Mesothelial cell of epicardium (in vitro differentiated cells): Measurements from ENCODE around the gene PIGW. TPM values are rescaled to one million over a fixed set of nuclear protein-coding genes. Genes with fewer than 3 reads are reported as not detected.
A peak's percentile ranks its signal among the peaks of the same experiment; 100 is the strongest.

ENCODE experiments used
- DNase-seq, 2 experiments: peaks; one replicate each; pipeline ENCODE4 v3.0.0; 2021; ENCODE audit warnings: low spot score in 2 of 2; ENCODE audit not compliant: unreplicated experiment in 2 of 2
- H3K27ac Mint-ChIP-seq: 2 replicates; pipeline ENCODE4 v1.8.0; 2021; ENCODE audit warnings: mixed read lengths
- H3K27me3 Mint-ChIP-seq: 2 replicates; pipeline ENCODE4 v1.8.0; 2021; ENCODE audit warnings: low read depth, mixed read lengths
- H3K36me3 Mint-ChIP-seq: 2 replicates; pipeline ENCODE4 v1.8.0; 2021; ENCODE audit warnings: mixed read lengths
- H3K4me1 Mint-ChIP-seq: 2 replicates; pipeline ENCODE4 v1.8.0; 2021; ENCODE audit warnings: mixed read lengths
- H3K4me3 Mint-ChIP-seq: 2 replicates; pipeline ENCODE4 v1.8.0; 2021; ENCODE audit warnings: mild to moderate bottlenecking, moderate library complexity, mixed read lengths
- H3K9me3 Mint-ChIP-seq: 2 replicates; pipeline ENCODE4 v1.8.0; 2021; ENCODE audit warnings: mixed read lengths
- total RNA-seq: library from RNA; stranded (reverse); gene quantifications from 3 replicates; pipeline ENCODE4 v1.2.1, GENCODE V29; 2021
- TF ChIP-seq, protein P1 (sequence below): fragments of 200-600 bp; sonication (generic); IDR thresholded peaks from one replicate; pipeline ENCODE4 v1.5.0; 2021; ENCODE audit warnings: antibody characterized with exemption; ENCODE audit not compliant: unreplicated experiment

Gene PIGW, protein sequence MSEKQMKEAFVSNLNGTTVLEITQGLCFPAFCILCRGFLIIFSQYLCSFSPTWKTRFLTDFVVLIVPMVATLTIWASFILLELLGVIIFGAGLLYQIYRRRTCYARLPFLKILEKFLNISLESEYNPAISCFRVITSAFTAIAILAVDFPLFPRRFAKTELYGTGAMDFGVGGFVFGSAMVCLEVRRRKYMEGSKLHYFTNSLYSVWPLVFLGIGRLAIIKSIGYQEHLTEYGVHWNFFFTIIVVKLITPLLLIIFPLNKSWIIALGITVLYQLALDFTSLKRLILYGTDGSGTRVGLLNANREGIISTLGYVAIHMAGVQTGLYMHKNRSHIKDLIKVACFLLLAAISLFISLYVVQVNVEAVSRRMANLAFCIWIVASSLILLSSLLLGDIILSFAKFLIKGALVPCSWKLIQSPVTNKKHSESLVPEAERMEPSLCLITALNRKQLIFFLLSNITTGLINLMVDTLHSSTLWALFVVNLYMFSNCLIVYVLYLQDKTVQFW
- total RNA-seq = 8.8 to 10.0 TPM (median 9.3 TPM) in 3 replicates

DNA sequence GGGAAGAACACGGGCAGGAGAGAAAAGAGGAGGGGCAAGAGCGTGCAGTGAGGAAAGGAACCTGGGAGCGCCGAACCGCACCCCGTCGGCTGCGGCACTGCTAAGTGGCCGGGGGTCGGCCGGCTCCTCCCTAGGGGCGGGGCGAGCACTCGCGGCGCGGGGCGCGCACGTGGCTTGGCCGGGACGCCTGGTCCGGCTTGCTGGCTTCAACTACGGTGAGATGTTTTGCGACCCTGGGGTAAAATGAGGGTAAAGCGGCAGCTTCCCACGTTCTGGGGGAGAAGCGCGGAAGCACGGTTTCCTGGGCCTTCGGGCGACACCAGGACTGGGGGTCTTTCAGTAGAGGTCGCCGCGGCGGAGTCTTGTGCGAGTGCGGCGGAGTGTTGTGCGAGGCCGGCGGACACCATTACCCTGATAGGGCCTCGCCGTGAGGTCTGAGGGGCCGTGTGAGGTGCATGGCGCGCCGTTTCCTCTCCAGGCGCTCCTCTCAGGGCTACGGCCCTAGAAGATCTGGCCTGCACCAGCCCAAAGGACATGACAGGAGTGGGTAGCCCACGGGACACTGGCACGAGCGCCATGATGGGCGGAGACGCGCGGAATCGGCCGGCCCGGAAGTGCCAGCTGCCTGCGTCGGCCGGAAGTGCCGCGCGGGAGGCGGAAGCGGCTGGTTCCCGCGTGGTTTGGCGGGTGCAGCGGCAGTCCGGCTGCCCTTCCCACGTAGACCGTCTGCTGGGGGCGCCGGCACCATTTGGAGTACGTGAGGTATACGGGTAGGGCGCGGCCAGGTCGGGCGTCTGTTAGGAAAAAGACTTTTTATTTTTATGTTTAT is at the start of gene PIGW, which contains the start of gene MYO19:
TSS of gene PIGW (plus strand) at position 148 of the 829 bp plus-strand sequence. CDS start 2,115 bp downstream, outside the sequence.
TSS of gene MYO19 (minus strand) at position 29 of the 829 bp plus-strand sequence. CDS start 2,330 bp downstream, outside the sequence.
- H3K9me3 Mint-ChIP-seq = no peaks in the 10 kb centered on the region
- peaks cover 10% of the 10 kb centered on the region for H3K36me3 Mint-ChIP-seq
- TF ChIP-seq, protein P1, sequence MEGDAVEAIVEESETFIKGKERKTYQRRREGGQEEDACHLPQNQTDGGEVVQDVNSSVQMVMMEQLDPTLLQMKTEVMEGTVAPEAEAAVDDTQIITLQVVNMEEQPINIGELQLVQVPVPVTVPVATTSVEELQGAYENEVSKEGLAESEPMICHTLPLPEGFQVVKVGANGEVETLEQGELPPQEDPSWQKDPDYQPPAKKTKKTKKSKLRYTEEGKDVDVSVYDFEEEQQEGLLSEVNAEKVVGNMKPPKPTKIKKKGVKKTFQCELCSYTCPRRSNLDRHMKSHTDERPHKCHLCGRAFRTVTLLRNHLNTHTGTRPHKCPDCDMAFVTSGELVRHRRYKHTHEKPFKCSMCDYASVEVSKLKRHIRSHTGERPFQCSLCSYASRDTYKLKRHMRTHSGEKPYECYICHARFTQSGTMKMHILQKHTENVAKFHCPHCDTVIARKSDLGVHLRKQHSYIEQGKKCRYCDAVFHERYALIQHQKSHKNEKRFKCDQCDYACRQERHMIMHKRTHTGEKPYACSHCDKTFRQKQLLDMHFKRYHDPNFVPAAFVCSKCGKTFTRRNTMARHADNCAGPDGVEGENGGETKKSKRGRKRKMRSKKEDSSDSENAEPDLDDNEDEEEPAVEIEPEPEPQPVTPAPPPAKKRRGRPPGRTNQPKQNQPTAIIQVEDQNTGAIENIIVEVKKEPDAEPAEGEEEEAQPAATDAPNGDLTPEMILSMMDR = no peak
- H3K27me3 Mint-ChIP-seq = no peaks in the 10 kb centered on the region
- DNase-seq = peak; percentile 75 to 87
- H3K27ac Mint-ChIP-seq = peak within 1 kb of the TSS; percentile 99
- H3K4me3 Mint-ChIP-seq = peak within 1 kb of the TSS; percentile 93
- peaks cover 9% of the 10 kb centered on the region for H3K4me1 Mint-ChIP-seq

DNA sequence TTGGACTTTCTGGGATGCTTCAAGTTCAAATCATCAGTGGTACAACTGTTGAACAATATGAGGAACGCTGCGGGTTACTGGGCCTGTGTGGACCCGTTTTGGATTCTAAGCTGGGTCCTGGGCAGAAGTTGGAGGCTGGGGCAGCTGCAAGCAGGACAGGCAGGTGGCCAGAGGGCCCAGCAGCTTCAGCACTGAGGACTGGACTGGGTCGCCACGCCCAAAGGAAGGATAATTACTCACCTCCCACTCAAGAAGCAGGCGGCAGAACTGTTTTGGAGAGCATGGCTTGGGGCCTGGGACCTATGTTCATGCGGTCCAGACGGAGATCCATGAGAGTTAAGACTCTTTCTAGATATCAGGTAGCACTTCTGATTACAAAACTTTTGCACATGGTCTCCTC is 49.8 kb upstream of the PIGW start:
- peaks cover 26% of the 10 kb centered on the region for H3K4me1 Mint-ChIP-seq

DNA sequence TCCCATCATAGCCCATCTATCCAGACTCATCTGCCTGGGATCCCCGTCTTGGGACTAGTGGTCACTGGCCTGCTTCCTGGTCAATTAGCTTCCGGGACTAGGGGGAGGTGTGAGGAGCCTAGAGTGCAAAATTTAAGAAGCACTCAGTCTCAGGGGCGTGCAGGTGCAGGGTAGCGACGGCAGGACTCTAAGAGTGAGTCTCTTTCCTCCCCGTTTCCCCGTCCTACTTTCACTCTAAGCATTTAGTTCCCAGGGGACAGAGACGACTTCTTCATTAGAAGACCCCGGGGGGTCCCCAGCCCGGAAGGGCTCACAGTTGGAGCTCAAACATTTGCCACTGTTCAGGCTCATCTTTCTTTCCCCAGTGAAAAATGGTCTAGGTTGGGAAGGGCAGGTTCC is 49.0 kb upstream of the PIGW start:
- peaks cover 27% of the 10 kb centered on the region for H3K27me3 Mint-ChIP-seq
- TF ChIP-seq, protein P1 = no peak
- no peak for DNase-seq
- H3K4me1 Mint-ChIP-seq = peaks cover 26% of the 10 kb centered on the region
- H3K27ac Mint-ChIP-seq = peak overlapping the region; percentile 97
- H3K36me3 Mint-ChIP-seq = peaks cover 17% of the 10 kb centered on the region
- H3K4me3 Mint-ChIP-seq = peak overlapping the region; percentile 96
- H3K9me3 Mint-ChIP-seq = peaks cover 9% of the 10 kb centered on the region

More for the DNA sequence above, 49.8 kb upstream of the PIGW start:
- H3K27me3 Mint-ChIP-seq = peaks cover 33% of the 10 kb centered on the region
- peaks cover 5% of the 10 kb centered on the region for H3K9me3 Mint-ChIP-seq
- TF ChIP-seq, protein P1 = no peak
- DNase-seq = no peak
- peak overlapping the region; percentile 96 for H3K4me3 Mint-ChIP-seq
- no peak overlapping the region for H3K27ac Mint-ChIP-seq
- peaks cover 12% of the 10 kb centered on the region for H3K36me3 Mint-ChIP-seq

DNA sequence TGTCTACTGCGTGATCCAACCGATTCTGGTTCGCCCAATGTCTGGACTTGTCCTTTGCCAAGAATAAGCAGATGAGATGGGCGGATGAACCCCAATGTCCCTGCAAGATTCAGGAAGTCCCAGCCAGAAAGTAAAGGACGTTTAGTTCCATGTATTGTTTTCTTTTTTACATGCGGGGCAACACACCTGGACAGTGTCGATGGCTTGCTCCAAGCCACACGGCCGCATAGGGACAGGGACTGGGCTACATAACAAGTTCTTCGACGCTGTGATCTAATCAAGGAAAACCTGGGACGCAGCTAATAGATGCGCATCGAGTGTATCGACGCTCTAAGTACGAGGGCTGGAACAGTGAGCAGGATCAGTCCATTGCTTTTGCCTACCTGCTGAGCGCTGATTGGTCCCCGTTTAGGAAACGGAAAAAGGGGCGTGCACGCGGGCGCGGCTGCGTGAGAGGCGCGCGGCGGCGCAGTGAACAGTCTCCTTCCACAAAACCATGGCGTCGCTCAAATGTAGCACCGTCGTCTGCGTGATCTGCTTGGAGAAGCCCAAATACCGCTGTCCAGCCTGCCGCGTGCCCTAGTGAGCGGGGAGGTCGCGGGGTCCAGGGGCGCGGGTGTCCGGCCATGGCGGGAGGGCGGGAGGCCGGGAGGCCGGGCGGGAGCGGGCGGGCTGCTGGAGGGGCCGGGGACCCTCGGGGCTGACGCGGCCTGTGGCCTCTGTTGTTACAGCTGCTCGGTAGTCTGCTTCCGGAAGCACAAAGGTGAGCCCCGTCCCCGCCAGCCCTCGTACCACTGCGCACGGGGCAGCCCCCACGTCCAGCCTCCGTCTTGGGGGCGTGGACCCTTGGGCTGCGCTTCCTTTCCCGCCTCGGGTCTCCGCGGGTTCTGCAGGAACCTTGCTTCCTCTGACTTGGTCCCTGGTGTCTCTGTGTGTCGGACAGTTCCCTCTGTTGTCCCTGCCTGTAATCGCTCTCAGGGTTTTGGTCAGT is 48.3 kb upstream of the PIGW start, which contains the start of gene ZNHIT3:
TSS of gene ZNHIT3 (plus strand) at position 478 of the 991 bp plus-strand sequence. CDS start at position 497, 19 bp downstream.
- Mint-ChIP-seq H3K36me3 (peaks cover 22% of the 10 kb centered on the region), H3K4me3 (peak within 1 kb of the TSS; percentile 96), H3K27ac (peak within 1 kb of the TSS; percentile 97), H3K9me3 (peaks cover 9% of the 10 kb centered on the region), H3K27me3 (peaks cover 20% of the 10 kb centered on the region), H3K4me1 (peaks cover 26% of the 10 kb centered on the region)
- peak; percentile 77 to 85 for DNase-seq
- TF ChIP-seq, protein P1 = no peak
